Spinal cord (tissue), 10 donors: Measurements from ENCODE around the gene IFNW1. TPM values are rescaled to one million over a fixed set of nuclear protein-coding genes. Genes with fewer than 3 reads are reported as not detected.
A peak's percentile ranks its signal among the peaks of the same experiment; 100 is the strongest.
"Not testable (repeated sequence)": the region's sequence is repeated elsewhere in the genome, so short reads cannot be mapped to it uniquely, and the experiment has no call there.

Experiments used
- DNase-seq, 6 donors: peaks; one replicate each; pipeline versions ENCODE4 v3.0.0 to v3.0.0-alpha.2; 2013 to 2015; ENCODE audit warnings: low spot score in 6 of 6, low read depth in 4 of 6
- H3K27ac ChIP-seq: one replicate; pipeline ENCODE4 v1.5.1; 2013; ENCODE audit warnings: low read depth, low read length, control low read depth
- H3K27me3 ChIP-seq: one replicate; pipeline ENCODE4 v1.6.1; 2013; ENCODE audit warnings: low read length; ENCODE audit not compliant: control insufficient read depth, insufficient read depth
- H3K36me3 ChIP-seq: one replicate; pipeline ENCODE4 v1.6.1; 2013; ENCODE audit warnings: low read length; ENCODE audit not compliant: control insufficient read depth, insufficient read depth
- H3K4me1 ChIP-seq: one replicate; pipeline ENCODE4 v1.6.1; 2013; ENCODE audit warnings: low read length; ENCODE audit not compliant: control insufficient read depth, insufficient read depth
- H3K4me3 ChIP-seq: one replicate; pipeline ENCODE4 v1.5.1; 2013; ENCODE audit warnings: low read depth, low read length, control low read depth
- H3K9me3 ChIP-seq: one replicate; pipeline ENCODE4 v1.6.1; 2013; ENCODE audit warnings: low read length; ENCODE audit not compliant: control insufficient read depth, insufficient read depth
- WGBS: methylation state at CpG from one replicate; pipeline ENCODE4 v1.1.5; 2013; ENCODE audit warnings: missing lambda C conversion rate; ENCODE audit not compliant: insufficient coverage; 5-methylcytosine and 5-hydroxymethylcytosine counted together
- long read RNA-seq, 4 donors: transcript quantifications; one replicate each; lab custom pipeline, GENCODE V29; 2026
- polyA plus RNA-seq, 2 donors: library from polyadenylated mRNA; unstranded; fragments of 120-200 nt; gene quantifications; one replicate each; pipeline ENCODE4 v1.2.1, GENCODE V29; 2013; ENCODE audit not compliant: insufficient read length in 2 of 2
- total RNA-seq, 2 donors: library from RNA; depleted of rRNA in 1 of 2; stranded (reverse); fragments of 120-200 nt in 1 of 2; fragments of >200 nt in 1 of 2; gene quantifications; one replicate each; pipeline versions ENCODE4 v1.2.3 to v1.2.4, GENCODE V29; 2013 to 2014
- donor health status: healthy.

Gene IFNW1
- not detected for total RNA-seq
- under 1 TPM in 1 of 2 donors, not detected in 1; 0.15 TPM for polyA plus RNA-seq
- long read RNA-seq, donor 1, result 0 reads
- long read RNA-seq, donor 2, result 0 reads
- long read RNA-seq, donor 3, result 0 reads
- long read RNA-seq, donor 4, result 0 reads

- Histone ChIP-seq H3K27ac (no peak within 1 kb of the TSS), H3K27me3 (no peaks in the 10 kb centered on the region), H3K9me3 (no peaks in the 10 kb centered on the region), H3K36me3 (no peaks in the 10 kb centered on the region), H3K4me3 (no peak within 1 kb of the TSS), H3K4me1 (no peaks in the 10 kb centered on the region)
- WGBS, result no CpG with 5 or more reads among the region's 1 CpG
- DNase-seq, result no peak
Measured at GRCh38 chr9:21141427-21141882, at the start of gene IFNW1. Gene IFNW1 (minus strand): TSS chr9:21141832. CDS start chr9:21141570, 262 bp downstream.

GRCh38 chr9:21187487-21187886 is 45.9 kb upstream of the IFNW1 start, which contains the start of gene IFNA4:
Gene IFNA4 (minus strand): TSS chr9:21187587. CDS start chr9:21187531, 56 bp downstream.
- H3K27ac ChIP-seq, DNase-seq, H3K36me3 ChIP-seq, H3K27me3 ChIP-seq, H3K4me3 ChIP-seq, H3K9me3 ChIP-seq, H3K4me1 ChIP-seq: not testable (repeated sequence)
- no CpG with 5 or more reads among the region's 3 CpGs for WGBS

GRCh38 chr9:21182810-21183736 is 41.4 kb upstream of the IFNW1 start:
- H3K9me3 ChIP-seq, H3K4me1 ChIP-seq, H3K27ac ChIP-seq, H3K4me3 ChIP-seq, H3K36me3 ChIP-seq, H3K27me3 ChIP-seq: not testable (repeated sequence)
- DNase-seq, result peak in 2 of 6 donors; percentile 2 to 14
- no CpG with 5 or more reads among the region's 4 CpGs for WGBS

- Histone ChIP-seq H3K4me1 (no peaks in the 10 kb centered on the region), H3K27me3 (no peaks in the 10 kb centered on the region), H3K9me3 (no peaks in the 10 kb centered on the region), H3K4me3 (no peak overlapping the region), H3K36me3 (no peaks in the 10 kb centered on the region), H3K27ac (no peak overlapping the region)
- no peak for DNase-seq
- WGBS, result no CpG with 5 or more reads among the region's 2 CpGs
Measured at GRCh38 chr9:21174671-21175070, 33.0 kb upstream of the IFNW1 start.

GRCh38 chr9:21172156-21172555 is 30.5 kb upstream of the IFNW1 start:
- H3K4me1 ChIP-seq, result no peaks in the 10 kb centered on the region
- no peak for DNase-seq
- WGBS, result no CpG with 5 or more reads among the region's 3 CpGs
- H3K9me3 ChIP-seq, result no peaks in the 10 kb centered on the region
- no peaks in the 10 kb centered on the region for H3K36me3 ChIP-seq
- no peak overlapping the region for H3K27ac ChIP-seq
- H3K27me3 ChIP-seq, result no peaks in the 10 kb centered on the region
- H3K4me3 ChIP-seq, result no peak overlapping the region

GRCh38 chr9:21171351-21171750 is 29.7 kb upstream of the IFNW1 start:
- Histone ChIP-seq H3K4me1 (no peaks in the 10 kb centered on the region), H3K9me3 (no peaks in the 10 kb centered on the region), H3K27me3 (no peaks in the 10 kb centered on the region), H3K27ac (no peak overlapping the region), H3K4me3 (no peak overlapping the region), H3K36me3 (no peaks in the 10 kb centered on the region)
- DNase-seq, result no peak
- no CpG with 5 or more reads among the region's 1 CpG for WGBS

- H3K4me1 ChIP-seq, DNase-seq, H3K9me3 ChIP-seq, H3K4me3 ChIP-seq, H3K27me3 ChIP-seq, H3K27ac ChIP-seq, H3K36me3 ChIP-seq: not testable (repeated sequence)
- no CpG with 5 or more reads among the region's 2 CpGs for WGBS
Measured at GRCh38 chr9:21166560-21166959, 24.9 kb upstream of the IFNW1 start, which contains the start of gene IFNA21. Gene IFNA21 (minus strand): TSS chr9:21166660. CDS start chr9:21166612, 48 bp downstream.

GRCh38 chr9:21165516-21165915 is 23.9 kb upstream of the IFNW1 start:
- WGBS, result no CpG with 5 or more reads among the region's 1 CpG
- no peak for DNase-seq
- H3K9me3 ChIP-seq, result no peaks in the 10 kb centered on the region

GRCh38 chr9:21160178-21160577 is 18.5 kb upstream of the IFNW1 start:
- H3K4me1 ChIP-seq, result no peaks in the 10 kb centered on the region
- no peak for DNase-seq
- H3K36me3 ChIP-seq, result no peaks in the 10 kb centered on the region
- H3K27ac ChIP-seq, result no peak overlapping the region
- H3K9me3 ChIP-seq, result no peaks in the 10 kb centered on the region
- no peaks in the 10 kb centered on the region for H3K27me3 ChIP-seq
- no peak overlapping the region for H3K4me3 ChIP-seq
- no CpG with 5 or more reads among the region's 1 CpG for WGBS

More at GRCh38 chr9:21165516-21165915, 23.9 kb upstream of the IFNW1 start:
- no peaks in the 10 kb centered on the region for H3K36me3 ChIP-seq
- H3K4me1 ChIP-seq, result no peaks in the 10 kb centered on the region
- H3K4me3 ChIP-seq, result no peak overlapping the region
- no peak overlapping the region for H3K27ac ChIP-seq
- no peaks in the 10 kb centered on the region for H3K27me3 ChIP-seq
